ENCODE results near the gene ABCB9. TPM values are rescaled to one million over a fixed set of nuclear protein-coding genes. Genes with fewer than 3 reads are reported as not detected.

The ABCB9 gene
- total RNA-seq, 1 experiment from 2014 or later = 14.7 TPM

GRCh38 chr12:122979908-122980182, 13.6 kb upstream of the ABCB9 start:
- Histone ChIP-seq H3K27me3 (ENCODE audit: insufficient read depth, low read length) (no peaks in the 10 kb centered on the region), H3K4me3 (replicated peaks in 1 of 2; ENCODE audit: low read depth in 1 of 2, low read length in 2 of 2) (peak overlapping the region; percentile 90 to 91), H3K27ac (ENCODE audit: low read depth, low read length) (peak overlapping the region; percentile 88)

More at GRCh38 chr12:122979908-122980182, 13.6 kb upstream of the ABCB9 start:
- Histone ChIP-seq H3K9me2 (ENCODE audit: insufficient read depth) (no peaks in the 10 kb centered on the region), H3K4me1 (ENCODE audit: control insufficient read depth in 1 of 2, insufficient read depth in 2 of 2, low read length in 2 of 2) (peaks cover 21 to 33% of the 10 kb centered on the region in 2 experiments), H3K79me2 (ENCODE audit: insufficient read depth, low read length) (peaks cover 48% of the 10 kb centered on the region), H4K20me1 (ENCODE audit: insufficient read depth) (no peaks in the 10 kb centered on the region), H3K36me3 (ENCODE audit: control insufficient read depth in 1 of 2, insufficient read depth in 2 of 2, low read length in 2 of 2) (peaks cover 2 to 7% of the 10 kb centered on the region in 2 experiments; a peak in 3 of 4 replicates), H3K9me3 (ENCODE audit: control insufficient read depth in 1 of 2, insufficient read depth in 1 of 2, low read depth in 1 of 2, low read length in 2 of 2) (no peaks in the 10 kb centered on the region), H3K9ac (ENCODE audit: low read length) (peak overlapping the region; percentile 92), H2AFZ (ENCODE audit: low read depth, low read length, poor library complexity, severe bottlenecking) (no peak overlapping the region), H3K4me2 (ENCODE audit: low read length) (peak overlapping the region; percentile 100)
- no peak for DNase-seq (ENCODE audit: low read depth, low spot score)
- no peak for ATAC-seq
- BruUV-seq (replicated peaks) = no TSS peak
- CTCF ChIA-PET = no interaction called here
- POLR2A ChIA-PET = interaction anchor here (0.8 to 1.0 kb wide), 2 partner anchors 9 to 253 kb away, joined by 3 to 4 read pairs; partner anchors contain the start of genes MPHOSPH9 and MTRFR
- RAD21 ChIA-PET (ENCODE audit: low non-redundant PET in 1 of 2, low total read pairs in 2 of 2, uncharacterized antibody in 2 of 2, unreplicated experiment in 2 of 2) = no interaction called here
- TF ChIP-seq JUND (IDR thresholded peaks at IDR 0.05) (no peak), ELF1 (IDR thresholded peaks at IDR 0.05; ENCODE audit: borderline replicate concordance, low read depth) (no peak), CTCF (IDR thresholded peaks at IDR 0.05 in 2 of 3, conservative IDR thresholded peaks at IDR 0.05 in 1 of 3; ENCODE audit: borderline replicate concordance in 1 of 3, insufficient read depth in 1 of 3, low read depth in 2 of 3, low read length in 2 of 3) (no peak), ZFX (IDR thresholded peaks at IDR 0.05) (no peak), EGR1 (IDR thresholded peaks at IDR 0.05; ENCODE audit: low read depth) (no peak), TCF7L2 (IDR thresholded peaks at IDR 0.05; ENCODE audit: borderline replicate concordance, extremely low read depth, insufficient read depth, insufficient read length) (no peak), SRF (IDR thresholded peaks at IDR 0.05; ENCODE audit: low read depth) (no peak), EZH2phosphoT487 (IDR thresholded peaks at IDR 0.05; ENCODE audit: borderline replicate concordance) (no peak), MAX (IDR thresholded peaks at IDR 0.05) (no peak), POLR2A (IDR thresholded peaks at IDR 0.05; ENCODE audit: borderline replicate concordance, extremely low read depth, insufficient read depth, insufficient read length) (no peak), SIN3A (IDR thresholded peaks at IDR 0.05; ENCODE audit: low read depth) (no peak), RAD21 (IDR thresholded peaks at IDR 0.05; ENCODE audit: low read depth) (no peak), FOSL1 (IDR thresholded peaks at IDR 0.05; ENCODE audit: low read depth) (no peak), REST (IDR thresholded peaks at IDR 0.05; ENCODE audit: low read depth) (no peak), ZNF274 (IDR thresholded peaks at IDR 0.05; ENCODE audit: low read depth, low read length) (no peak), POLR2AphosphoS5 (IDR thresholded peaks at IDR 0.05; ENCODE audit: low read depth, low read length) (no peak)
- intact Hi-C loops (cut with micrococcal nuclease) = loop anchor here (10.0 kb wide), 1 partner anchor 165 kb away; no protein-coding TSS in a partner anchor

All from HCT116 (cell line).